ENCODE data around the gene SLC6A4.

DNA sequence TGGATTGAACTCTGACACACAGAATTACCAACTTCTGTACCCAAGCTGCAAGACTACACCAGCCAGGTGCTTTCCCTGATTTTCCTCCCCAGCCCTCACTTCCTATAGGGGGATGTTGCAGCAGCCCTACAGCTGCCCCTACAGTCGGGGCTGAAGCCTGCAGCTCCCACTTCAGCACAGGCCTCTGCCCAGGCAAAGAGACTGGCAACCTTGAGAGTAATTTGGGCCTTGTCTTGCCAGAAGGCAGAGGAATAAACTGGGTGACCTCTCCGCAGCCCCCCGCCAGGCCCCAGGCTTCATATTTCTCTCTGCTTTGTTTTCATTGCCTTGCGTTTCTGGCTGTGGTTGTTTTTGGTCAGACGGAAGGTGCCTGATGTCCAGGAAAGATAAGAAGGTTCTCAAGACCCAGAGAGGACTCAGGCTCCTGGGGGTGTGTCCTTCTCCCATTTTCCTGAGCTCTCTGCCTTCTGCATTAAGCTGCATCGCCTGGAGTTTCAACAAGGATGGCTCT is 32.0 kb downstream of the SLC6A4 start:
- TF ChIP-seq, protein P1, sequence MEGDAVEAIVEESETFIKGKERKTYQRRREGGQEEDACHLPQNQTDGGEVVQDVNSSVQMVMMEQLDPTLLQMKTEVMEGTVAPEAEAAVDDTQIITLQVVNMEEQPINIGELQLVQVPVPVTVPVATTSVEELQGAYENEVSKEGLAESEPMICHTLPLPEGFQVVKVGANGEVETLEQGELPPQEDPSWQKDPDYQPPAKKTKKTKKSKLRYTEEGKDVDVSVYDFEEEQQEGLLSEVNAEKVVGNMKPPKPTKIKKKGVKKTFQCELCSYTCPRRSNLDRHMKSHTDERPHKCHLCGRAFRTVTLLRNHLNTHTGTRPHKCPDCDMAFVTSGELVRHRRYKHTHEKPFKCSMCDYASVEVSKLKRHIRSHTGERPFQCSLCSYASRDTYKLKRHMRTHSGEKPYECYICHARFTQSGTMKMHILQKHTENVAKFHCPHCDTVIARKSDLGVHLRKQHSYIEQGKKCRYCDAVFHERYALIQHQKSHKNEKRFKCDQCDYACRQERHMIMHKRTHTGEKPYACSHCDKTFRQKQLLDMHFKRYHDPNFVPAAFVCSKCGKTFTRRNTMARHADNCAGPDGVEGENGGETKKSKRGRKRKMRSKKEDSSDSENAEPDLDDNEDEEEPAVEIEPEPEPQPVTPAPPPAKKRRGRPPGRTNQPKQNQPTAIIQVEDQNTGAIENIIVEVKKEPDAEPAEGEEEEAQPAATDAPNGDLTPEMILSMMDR (optimal IDR thresholded peaks at IDR 0.05 in 1 of 3, IDR thresholded peaks at IDR 0.05 in 1 of 3, conservative IDR thresholded peaks at IDR 0.05 in 1 of 3; ENCODE audit: extremely low read depth in 1 of 3, insufficient read depth in 2 of 3, low read length in 3 of 3), result no peak
- TF ChIP-seq EZH2 (IDR thresholded peaks at IDR 0.05; ENCODE audit: low read length), result no peak

Data from keratinocyte (primary cell).